Activated CD8-positive, alpha-beta memory T cell treated with anti-CD3 and anti-CD28 coated beads for 48 hours (primary cell): ENCODE results near the gene SESTD1.

ENCODE experiments used
- DNase-seq, 3 experiments: peaks; one replicate each; pipeline ENCODE4 v3.0.0-alpha.2; 2020; ENCODE audit warnings: low read depth in 2 of 3, low spot score in 2 of 3

The SESTD1 gene

GRCh38 chr2:179264368-179265081 lies at the start of gene SESTD1:
TSS of gene SESTD1 (minus strand) at chr2:179264832. CDS start at chr2:179191841, 72,991 bp downstream.
- DNase-seq: peak; percentile 10 to 34 (median 19)

- DNase-seq: no peak
Observed at GRCh38 chr2:179313057-179313456, 48.4 kb upstream of the SESTD1 start.

DNA sequence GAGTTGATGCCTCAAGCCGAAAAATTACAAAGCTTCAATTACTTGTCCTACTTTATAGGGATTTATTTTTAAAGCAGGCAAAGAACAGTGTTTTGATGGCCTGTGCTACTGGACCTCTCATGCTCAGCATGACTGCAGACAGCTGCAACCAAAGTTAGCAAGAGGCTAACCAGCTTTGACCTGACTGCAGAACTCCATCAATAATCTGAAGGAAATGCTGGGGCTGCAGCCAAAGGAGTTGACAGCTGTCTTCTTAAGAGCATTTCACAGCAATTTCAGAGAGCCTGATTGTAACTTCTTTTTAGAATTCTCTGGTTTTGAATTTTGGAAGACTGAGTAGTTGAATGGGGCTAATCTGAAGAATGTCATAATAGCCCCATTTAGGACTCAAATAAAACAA lies 46.5 kb upstream of the SESTD1 start:
- no peak for DNase-seq

DNA sequence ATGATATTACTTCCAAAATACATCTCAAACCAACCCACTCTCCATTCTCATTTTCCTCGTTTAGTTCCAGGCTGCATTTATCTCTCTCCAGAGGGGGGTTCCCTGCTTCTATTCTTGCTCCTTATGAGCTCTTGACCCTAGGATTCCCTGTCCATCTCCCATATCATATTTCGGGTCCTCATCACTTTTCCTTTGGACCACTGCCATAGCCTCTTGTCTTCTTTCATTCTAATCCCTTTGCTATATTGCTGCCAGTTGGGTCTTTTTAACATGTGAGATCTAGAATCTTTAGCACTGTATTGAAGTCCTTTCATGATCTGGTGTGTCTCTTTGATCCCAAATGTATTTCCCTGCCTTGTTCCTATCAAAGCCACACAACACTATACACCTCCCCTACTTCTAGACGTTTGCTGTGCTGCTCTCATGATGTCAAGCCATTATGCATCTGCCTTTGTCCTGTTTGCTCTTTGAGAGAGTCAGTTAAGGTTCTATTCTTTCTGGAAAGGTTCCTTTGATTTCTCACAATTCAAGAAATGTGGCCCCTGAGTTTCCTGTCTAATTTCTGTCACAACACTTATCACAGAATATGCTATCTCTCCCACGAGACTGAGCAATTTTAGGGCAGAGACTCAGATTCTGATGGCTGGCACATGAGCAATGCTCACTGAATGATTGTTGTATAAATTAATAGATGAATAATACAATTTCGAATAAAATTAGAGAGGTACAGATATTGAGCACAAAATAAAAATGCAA lies 43.2 kb upstream of the SESTD1 start:
- no peak for DNase-seq

DNA sequence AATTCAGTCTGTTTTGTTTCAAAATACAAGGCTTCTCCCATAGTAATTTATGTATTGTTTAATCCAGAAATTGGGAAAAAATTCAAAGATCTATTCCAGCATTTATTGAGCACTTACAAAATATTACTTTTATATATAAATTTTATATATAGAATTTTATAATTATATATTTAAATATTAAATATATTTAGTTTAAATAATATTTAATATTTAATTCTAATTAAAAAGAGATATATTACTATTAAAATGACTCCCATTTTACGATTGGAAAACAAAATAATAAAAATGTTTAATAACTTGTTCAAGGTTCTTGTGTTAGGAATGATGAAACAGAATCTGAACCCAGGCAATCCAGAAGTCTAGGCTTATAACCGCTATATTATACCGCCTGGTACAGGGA lies 40.5 kb upstream of the SESTD1 start:
- DNase-seq: no peak

- no peak for DNase-seq
Observed at GRCh38 chr2:179304424-179304823, 39.8 kb upstream of the SESTD1 start.

- no peak for DNase-seq
Observed at GRCh38 chr2:179302764-179303571, 38.3 kb upstream of the SESTD1 start.

GRCh38 chr2:179302149-179302548 lies 37.5 kb upstream of the SESTD1 start:
- no peak for DNase-seq

DNA sequence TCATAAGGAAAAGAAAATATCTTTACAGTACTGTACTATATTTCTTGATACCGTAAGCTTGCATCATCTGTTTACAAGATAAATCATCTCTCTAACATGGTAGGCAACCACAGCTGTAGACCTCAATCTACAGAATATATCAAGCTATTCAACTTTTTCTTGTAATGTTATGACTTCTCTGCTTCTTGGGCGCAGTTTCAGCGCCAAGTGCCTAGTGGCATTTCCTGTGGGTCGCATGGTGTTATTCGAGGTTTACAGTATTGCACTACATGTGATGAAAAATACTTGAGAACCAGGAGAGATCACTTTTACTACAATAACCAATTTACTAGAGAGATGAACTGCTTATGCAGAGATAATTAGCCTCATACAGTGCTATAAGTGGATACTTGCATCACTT lies 34.0 kb upstream of the SESTD1 start:
- DNase-seq: no peak

DNA sequence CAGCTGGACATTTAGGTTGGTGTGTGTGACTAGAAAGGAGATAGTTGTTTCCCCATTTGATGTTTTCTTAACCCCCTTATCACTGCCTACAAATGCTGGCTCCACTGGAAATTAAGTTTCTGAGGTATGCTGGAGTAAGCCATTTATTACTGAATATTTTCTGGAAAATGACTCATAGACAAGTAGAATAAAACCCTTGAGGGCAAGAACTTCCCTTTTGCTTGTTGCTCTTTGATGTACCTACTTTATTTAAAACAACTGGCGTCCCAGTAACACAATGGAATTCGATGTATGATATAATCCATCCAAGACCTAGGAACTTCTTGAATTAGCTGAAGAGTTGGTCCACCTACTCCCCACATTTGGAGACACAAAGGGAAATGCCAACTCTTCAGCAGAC lies 33.3 kb upstream of the SESTD1 start:
- DNase-seq: no peak

DNA sequence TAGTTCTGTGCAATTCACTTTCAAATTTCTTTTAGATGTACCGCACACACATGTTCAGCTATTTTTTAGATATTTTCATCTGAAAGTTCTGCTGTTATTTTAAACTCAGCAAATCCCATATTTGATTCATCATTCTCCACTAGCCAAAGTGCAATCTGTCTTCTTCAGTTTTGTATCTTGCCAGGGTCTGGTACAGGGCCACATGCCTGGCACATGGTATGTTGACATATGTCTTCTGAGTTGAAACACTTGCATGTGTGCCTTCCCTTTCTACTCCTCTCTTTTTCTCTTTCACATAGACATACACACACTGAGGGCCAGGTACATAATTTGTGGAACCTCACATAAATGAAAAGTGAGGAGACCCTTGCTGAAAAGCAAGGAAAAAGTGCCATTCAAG lies 25.7 kb upstream of the SESTD1 start:
- no peak for DNase-seq

DNA sequence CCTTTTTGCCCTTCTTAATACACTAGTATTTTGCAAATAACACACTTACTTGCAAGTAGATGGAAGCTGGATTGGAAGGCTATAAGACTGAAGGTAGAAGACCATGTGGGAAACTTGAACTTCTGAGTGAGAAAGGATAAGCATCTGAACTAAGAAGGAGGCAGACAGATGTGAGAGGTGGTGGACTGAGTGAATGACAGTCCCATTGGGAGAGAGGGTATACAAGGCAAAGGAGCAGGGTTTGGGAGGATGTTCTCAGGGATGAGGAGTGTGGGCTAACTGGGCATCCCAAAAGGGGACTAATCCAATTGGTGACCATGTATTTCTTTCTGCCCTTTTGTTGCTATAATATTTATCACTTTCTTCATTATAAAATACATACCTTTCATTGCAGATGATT lies 20.4 kb upstream of the SESTD1 start:
- no peak for DNase-seq

GRCh38 chr2:179277429-179278196 lies 13.0 kb upstream of the SESTD1 start:
- DNase-seq: no peak

DNA sequence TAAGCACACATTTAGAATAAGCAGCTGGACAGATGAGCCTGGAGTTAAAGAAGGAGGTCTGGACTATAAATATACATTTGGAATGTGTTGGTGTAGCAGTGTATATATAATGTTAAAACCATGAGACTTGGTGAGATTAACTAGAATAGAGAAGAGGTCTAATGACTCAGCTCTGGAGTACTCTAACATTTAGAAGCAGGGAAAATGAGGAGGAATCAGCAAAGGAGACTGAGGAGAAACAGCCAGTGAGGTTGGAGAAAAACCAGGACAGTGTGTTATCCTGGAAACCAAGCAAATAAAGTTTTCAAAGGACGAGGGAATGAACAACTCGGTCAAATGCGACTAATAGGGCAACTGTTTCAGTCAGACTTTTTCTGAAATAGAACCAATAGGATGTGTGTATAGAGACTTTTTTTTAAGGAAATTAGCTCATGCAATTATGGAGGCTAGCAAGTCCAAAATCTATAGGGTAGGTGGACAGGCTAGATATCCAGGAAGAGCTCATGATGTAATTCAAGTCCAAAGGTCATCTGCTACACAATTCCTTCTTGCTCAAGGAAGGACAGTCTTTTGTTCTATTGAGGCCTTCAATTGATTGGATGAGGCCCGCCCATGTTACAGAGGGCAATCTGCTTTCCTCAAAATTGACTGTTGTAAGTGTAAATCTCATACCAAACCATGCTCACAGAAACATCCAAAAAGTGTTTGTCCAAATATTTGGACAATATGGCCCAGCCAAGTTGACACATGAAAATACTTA lies 10.8 kb upstream of the SESTD1 start:
- no peak for DNase-seq

DNA sequence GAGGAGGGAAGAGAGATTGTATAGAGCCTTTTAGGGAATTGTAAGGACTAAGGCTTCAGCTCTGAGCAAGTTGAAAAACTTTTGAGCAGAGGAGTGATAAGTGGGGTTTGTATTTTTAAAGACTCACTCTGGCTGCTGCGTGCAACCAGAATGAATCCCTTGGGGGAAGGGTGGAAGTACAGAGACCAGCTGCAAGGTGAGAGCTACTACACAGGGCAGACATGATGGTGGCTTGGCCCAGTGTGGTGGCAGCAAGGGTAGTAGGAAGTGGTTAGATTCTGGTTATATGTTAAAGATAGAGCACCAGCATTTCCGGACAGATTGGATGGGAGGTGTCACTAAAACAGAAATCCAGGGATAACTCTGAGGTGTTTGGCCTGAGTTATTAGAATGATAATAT lies 10.1 kb upstream of the SESTD1 start:
- DNase-seq: no peak

DNA sequence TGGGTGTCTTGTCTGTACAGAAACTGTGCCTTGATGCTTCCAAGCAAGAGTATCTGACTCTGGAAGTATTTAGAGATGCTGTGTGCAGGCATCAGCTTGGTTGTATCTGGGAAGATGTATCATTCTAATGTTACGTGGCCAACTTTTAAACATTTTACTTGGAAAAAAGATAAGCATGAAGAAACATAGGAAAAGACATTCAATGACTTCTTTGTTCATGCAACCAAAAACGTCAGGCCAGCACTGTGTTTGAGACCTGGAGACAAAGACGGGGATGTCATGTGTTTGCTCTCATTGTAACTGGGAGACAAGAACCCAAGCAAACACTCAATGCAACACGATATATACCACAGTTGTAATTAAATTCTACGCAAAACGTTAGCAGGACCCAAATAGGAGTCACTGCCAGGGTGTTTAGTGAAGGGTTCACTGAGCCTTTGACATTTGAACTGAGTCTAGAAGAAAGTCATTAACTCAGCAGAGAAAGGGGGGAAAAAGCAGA lies 8.9 kb upstream of the SESTD1 start:
- DNase-seq: no peak

- DNase-seq: no peak
Observed at GRCh38 chr2:179272406-179273192, 8.0 kb upstream of the SESTD1 start.

DNA sequence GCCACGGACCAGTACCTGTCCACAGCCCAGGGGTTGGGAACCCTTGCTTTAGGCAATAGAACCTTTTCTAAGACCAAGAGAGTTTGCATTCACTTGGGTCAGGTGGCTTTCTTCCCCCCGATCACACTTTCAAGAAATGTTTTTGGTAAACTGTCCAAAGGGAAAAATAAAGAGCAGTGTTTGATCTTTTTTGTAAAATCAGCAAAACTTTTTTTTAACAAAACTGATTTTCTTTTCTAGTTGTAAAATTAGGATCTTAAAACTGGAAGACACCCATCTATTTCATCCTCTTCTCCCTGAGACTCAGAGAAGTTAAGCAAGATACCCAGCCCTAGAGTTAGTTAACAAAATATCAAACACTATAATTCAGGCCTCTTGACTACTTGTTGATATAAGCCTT lies 6.1 kb upstream of the SESTD1 start:
- DNase-seq: no peak

DNA sequence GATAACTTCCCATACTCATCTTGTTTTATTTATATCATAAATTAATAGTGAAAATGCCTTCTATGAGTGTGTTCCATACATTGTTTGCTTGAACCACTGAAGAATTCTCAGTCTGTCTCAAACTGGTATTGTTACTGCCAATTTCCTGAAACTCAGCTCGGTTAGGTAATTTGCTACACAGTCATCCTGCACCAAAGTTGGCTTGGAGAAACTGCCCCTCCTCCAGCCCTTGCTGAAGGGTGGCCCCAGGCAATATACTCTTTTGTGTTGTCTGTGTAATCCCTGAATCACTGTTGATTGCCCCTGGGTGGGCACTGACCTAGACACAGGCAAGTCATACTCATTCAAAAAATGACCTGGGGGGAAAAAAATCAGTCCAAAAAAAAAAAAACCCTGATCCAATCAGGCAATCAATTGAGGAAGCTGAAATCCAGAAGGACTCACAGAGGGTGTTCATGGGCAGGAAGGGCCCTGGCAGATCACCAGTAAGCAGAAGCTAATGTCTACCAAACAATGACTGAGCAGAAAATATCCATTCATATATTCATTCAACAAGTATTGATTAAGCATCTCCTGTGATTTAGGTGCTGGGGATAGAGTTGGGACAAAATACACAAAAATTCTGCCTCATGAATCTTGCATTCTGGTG lies 3.8 kb upstream of the SESTD1 start:
- no peak for DNase-seq
